ENCODE measurements around the gene PDK4.
"Not testable (repeated sequence)": the region's sequence is repeated elsewhere in the genome, so short reads cannot be mapped to it uniquely, and the experiment has no call there.

PDK4 gene

DNA sequence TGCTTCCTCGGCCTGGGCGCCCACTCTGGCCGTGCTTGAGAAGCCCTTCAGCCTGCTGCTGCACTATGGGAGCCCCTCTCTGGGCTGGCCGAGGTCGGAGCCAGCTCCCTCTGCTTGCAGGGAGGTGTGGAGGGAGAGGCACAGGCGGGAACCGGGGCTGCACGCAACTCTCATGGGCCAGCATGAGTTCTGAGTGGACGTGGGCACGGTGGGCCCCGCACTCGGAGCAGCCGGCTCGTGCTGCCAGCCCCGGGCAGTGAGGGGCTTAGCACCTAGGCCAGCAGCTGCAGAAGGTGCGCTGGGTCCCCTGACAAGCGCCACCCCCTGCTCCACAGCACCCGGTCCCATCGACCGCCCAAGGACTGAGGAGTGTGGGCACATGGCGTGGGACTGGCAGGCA is 9.0 kb upstream of the PDK4 start:
- in situ Hi-C loops (cut with MboI; ENCODE audit: low sequenced_read_pairs): no loop called here

DNA sequence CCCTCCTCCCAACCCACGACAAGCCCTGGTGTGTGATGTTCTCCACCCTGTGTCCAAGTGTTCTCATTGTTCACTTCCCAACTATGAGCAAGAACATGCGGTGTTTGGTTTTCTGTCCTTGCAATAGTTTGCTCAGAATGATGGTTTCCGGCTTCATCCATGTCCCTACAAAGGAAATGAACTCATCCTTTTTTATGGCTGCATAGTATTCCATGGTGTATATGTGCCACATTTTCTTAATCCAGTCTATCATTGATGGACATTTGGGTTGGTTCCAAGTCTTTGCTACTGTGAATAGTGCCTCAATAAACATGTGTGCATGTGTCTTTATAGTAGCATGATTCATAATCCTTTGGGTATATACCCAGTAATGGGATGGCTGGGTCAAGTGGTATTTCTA is 8.5 kb upstream of the PDK4 start:
- in situ Hi-C loops (cut with MboI; ENCODE audit: low sequenced_read_pairs): not testable (repeated sequence)

DNA sequence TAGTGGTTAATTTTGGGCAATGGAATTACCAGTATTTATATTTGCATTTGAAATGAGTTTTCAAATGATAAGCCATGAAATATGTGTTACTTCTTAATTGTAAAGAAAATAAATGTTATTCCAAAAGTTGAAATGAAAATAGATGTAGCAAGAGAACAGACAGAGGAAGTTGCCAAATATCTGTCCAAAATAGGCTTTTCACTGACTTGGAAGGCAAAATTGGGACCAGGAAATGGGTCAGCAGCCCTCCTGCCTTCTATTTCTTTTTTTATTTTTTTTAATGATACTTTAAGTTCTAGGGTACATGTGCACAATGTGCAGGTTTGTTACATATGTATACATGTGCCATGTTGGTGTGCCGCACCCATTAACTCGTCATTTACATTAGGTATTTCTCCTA is 8.1 kb upstream of the PDK4 start:
- in situ Hi-C loops (cut with MboI; ENCODE audit: low sequenced_read_pairs): not testable (repeated sequence)

DNA sequence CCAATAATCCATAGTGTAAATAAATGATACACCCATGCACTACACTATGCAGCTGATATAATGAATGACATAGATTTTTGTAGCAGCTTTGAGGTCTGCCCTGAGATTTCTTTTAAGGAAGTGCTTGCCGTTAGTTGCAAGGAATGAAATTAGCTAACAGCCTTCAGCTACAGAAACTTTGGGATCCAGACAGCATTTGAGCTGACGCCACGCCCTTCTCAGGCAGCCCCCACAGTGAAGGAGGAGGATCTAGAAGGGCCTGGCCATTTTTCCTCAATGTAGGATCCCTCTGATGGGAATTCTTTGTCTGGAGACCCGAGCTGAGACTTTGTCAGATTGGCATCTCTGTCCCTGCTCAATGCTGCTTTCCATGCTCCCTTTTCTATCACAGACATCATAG is 6.1 kb upstream of the PDK4 start:
- in situ Hi-C loops (cut with MboI; ENCODE audit: low sequenced_read_pairs): no loop called here

DNA sequence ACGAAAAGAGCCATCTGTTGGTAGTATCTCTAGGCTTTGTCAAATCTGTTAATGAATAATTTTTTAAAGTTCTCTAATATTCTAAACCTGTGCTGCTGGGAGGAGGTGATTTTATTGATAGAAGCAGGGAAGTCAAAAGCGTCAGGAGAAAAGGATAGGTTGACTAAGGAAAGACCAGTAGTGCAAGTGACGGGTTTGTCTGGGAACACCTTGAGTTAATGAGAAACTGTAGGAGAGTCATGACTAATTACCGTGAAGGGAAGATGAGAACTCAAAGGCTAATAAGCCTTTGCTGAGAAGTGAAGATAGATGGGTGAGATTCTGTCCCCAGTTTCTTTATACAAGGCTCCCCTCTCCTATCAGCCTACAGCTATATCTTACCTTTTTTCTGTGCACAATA is 5.0 kb upstream of the PDK4 start:
- in situ Hi-C loops (cut with MboI; ENCODE audit: low sequenced_read_pairs): no loop called here

DNA sequence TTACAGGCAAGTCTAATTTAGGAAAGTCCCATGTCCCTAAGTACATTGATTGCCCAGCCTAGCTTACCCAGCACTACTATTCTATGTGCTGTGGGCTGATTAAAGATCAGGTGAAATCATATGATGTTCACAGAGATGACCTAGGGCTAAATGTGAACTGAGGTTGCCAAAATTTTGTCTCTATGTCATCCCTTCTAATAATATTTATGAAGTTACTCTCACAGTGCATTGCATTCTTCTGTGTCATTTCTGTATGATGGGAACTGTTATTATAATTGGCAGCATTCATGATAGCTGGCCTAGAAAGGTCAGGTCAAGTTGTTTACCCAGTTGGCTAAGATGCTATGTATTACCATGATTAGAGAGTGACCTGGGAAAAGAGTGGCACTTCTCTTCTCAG is 2.8 kb upstream of the PDK4 start:
- in situ Hi-C loops (cut with MboI; ENCODE audit: low sequenced_read_pairs): no loop called here

DNA sequence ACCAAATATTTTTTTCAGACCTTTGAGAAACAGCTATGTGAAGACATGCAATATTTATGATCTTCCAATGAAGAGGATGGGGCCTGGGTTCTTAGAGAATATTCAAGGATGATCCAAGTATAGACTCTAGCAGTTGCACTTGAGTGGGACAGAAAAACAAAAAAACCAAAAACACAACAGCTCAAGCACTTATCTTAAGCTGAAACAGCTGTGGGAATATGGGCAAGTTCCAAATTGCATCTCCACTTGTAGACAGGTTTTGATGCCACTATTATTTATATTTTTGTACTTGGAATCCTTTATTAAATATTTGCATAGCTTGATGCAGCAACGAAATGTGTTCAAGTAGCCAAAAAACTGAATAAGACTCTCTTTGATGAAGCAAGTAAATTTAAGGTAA is 2.2 kb upstream of the PDK4 start:
- in situ Hi-C loops (cut with MboI; ENCODE audit: low sequenced_read_pairs): no loop called here

DNA sequence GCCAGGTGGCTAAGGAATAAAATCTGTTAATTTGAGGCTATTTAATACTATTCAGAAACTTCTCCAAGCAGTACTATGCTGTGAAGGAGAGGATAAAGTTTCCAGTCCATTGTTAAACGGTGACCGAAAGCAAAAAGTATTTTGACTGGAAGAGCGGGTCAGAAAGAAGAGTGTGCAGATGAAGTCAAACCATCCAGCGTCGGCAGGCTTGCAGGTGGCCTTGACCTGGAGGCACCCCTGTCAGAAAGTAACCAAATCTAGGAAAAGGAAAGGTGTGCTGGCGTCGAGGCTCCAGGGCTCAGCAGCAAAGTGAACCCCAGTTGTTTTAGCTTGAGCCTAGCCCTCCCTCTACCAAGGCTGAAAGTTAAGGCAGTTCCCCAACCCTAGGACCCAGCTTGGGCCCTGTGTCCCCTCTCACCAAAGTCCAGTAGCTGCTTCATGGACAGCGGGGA is 544 bp downstream of the PDK4 start:
- in situ Hi-C loops (cut with MboI; ENCODE audit: low sequenced_read_pairs): no loop called here

DNA sequence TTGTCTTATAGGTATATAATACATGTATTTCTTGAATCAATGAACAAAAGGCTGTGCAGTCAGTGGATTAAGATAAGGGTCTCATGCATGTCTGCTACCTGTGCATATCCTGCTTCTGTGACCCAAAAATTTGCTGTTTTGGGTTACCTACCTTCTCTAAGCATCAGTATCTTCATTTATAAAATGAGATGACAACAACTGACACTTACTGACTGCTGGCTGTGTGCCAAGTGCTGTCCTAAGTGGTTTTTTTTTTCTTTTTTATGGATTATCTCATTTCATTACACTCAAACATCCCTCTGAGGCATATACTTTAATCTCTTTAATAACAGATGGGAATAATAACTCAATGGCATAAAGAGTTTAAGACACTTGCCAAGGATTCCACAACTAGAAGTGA is 2.1 kb downstream of the PDK4 start:
- in situ Hi-C loops (cut with MboI; ENCODE audit: low sequenced_read_pairs): no loop called here

DNA sequence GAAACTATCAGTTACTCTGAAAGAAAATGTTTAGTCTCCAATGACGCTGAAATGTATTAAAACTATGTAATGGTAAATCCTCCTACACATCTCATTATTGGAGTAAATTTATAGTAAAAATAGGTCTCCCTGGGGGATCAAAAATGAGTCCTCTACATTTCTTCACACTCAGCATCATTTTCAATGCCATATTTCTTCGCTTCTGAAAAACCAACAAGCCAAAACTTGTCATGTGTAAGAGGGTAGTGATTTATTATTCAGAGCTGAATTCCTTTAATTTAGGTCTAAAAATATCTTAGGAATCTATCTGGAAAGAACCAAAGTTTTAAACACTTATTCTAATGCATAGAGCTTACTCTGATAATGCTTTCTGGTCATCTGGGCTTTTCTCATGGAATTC is 3.0 kb downstream of the PDK4 start:
- in situ Hi-C loops (cut with MboI; ENCODE audit: low sequenced_read_pairs): no loop called here

DNA sequence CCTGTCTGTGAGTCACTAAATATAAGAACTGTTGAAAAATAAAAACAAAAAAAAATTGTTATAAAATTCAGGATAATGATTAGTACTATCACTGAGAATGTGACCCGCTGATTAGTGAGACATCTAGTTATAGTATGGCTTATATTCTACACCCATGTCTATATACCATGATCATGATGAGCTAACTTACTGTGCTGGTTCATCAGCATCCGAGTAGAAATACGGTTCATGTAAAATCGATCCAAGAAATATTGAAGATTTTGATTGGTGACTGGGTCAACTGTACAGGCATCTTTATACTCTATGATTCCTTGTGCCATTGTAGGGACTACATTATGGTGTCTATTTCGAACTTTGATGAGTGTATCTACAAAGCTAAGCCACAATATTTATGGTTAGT is 3.7 kb downstream of the PDK4 start:
- in situ Hi-C loops (cut with MboI; ENCODE audit: low sequenced_read_pairs): no loop called here

DNA sequence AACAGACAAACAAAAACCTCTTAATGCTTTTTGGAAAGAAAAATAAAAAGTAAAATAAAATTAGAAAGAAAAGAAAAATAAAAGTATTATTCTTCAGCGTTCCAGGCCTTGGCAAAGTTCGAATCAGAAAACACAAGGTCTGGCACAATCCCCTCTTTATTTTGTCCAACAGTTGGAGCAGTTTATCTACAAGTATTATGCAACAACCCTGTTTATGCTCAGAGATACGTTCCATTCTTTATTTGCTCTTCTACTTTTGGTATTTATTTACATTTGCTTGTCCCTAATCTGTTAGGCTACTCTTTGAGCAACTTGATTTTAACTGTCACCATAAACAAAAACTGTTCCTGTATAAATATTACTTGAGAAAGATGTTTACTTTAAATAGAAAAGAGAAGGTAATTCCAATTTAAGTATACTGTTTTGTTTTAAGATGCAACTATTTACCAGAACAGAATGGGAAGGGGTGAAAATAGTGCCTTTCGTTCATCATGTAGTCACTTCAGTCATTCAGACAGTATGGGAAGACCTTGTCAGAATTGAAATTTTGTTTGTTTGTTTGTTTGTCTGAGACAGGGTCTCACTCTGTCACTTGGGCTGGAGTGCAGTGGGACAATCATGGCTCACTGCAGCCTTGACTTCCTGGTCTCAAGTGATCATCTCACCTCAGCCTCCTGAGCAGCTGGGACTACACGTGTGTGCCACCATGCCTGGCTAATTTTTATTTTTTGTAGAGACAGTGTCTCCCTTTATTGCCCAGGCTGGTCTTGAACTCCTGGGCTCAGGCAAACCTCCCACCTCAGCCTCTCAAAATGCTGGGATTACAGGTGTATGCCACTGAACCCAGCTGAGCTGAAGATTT is 5.7 kb downstream of the PDK4 start:
- in situ Hi-C loops (cut with MboI; ENCODE audit: low sequenced_read_pairs): no loop called here

DNA sequence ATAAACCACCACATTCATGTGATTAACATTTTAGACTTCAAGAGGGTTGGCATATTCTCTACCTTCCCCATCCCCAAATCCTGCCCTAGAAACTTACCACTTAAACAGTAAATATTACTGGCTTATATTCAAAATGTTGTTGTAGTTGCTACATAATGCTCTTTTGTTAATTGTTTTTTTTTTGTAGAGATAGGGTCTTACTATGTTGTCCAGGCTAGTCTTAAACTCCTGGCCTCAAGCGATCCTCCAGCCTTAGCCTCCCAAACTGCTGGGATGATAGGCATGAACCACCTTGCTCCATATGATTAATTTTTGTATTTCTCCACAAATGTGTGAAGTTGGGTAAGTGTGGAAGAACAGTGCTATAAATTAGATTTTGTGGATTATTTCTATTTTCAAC is 6.5 kb downstream of the PDK4 start:
- in situ Hi-C loops (cut with MboI; ENCODE audit: low sequenced_read_pairs): no loop called here

DNA sequence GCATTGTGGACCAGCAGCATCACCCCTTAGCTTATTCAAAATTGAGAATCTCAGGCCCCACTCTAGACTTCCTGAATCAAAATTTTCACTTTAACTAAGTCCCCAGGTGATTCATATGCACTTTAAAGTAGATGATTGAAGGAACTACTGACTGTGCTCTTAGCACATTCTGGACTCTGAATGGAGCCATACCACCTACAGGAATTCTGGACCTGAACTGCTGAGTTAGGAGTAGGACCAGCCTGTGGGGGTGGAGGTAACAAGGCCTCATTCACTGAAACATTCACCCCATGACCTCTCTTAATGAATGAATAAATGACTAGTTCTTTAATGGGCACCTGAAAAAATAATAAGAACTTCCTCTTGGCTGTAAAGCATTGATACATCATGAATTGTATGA is 7.3 kb downstream of the PDK4 start:
- in situ Hi-C loops (cut with MboI; ENCODE audit: low sequenced_read_pairs): no loop called here

DNA sequence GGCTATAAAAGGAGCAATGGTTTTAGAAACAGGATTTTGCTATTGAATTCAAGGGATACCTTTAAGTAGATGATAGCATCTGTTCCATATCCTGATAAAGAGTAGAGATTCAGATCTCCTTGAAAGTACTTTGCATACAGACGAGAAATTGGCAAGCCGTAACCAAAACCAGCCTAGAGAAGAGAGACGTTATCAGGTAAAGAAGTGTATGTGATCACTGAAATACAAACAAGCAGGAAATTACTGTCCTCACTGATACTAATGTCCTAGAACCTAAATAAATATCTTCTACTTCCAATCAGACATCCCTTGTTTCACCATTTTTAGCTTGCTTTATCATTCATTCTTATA is 9.4 kb downstream of the PDK4 start:
- in situ Hi-C loops (cut with MboI; ENCODE audit: low sequenced_read_pairs): no loop called here

DNA sequence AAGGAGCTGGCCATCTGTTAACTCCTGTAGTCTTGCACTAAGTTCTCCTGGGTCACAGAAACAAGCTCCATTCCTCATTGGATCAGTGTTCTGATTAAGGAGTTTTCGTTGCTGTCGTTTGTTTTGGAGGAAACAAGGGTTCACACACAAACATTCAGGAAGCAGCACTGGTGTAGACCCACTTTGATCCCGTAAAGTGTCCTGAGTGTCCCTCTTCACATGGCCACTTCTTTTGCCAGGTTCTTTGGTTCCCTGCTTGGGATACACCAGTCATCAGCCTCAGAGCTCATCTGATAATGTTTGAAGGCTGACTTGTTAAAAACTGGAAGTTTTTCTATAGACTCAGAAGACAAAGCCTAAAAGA is 10.9 kb downstream of the PDK4 start:
- in situ Hi-C loops (cut with MboI; ENCODE audit: low sequenced_read_pairs): no loop called here

DNA sequence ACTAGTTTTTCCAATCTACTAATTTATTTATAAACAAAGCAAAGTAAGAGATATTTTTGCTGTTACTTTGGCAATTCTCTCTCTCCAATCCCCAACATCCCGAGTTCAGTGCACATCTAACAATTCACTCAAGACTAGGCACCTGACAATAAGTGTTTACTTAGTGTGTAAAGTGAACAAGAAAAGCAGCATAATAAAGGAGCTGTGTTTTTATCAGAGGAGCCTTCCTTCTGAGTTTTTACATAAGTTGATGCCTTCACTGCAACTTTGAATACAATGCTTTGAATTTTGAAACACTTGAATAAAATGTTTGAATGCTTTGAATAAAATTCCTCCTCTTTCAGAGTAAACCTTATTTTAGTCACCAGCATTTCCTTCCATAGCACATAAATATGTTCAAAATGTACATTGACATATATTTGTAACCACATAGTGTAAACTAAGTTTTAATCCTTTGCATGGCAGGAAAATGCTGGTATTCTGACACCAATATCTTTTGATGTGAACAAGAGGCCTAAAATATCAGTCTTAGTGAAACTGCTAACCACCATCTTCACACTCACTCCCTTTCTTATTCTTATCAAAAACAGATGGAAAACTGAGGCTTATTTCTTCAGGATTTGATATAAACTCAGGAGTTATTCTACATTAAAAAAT is 11.4 kb downstream of the PDK4 start:
- in situ Hi-C loops (cut with MboI; ENCODE audit: low sequenced_read_pairs): no loop called here

DNA sequence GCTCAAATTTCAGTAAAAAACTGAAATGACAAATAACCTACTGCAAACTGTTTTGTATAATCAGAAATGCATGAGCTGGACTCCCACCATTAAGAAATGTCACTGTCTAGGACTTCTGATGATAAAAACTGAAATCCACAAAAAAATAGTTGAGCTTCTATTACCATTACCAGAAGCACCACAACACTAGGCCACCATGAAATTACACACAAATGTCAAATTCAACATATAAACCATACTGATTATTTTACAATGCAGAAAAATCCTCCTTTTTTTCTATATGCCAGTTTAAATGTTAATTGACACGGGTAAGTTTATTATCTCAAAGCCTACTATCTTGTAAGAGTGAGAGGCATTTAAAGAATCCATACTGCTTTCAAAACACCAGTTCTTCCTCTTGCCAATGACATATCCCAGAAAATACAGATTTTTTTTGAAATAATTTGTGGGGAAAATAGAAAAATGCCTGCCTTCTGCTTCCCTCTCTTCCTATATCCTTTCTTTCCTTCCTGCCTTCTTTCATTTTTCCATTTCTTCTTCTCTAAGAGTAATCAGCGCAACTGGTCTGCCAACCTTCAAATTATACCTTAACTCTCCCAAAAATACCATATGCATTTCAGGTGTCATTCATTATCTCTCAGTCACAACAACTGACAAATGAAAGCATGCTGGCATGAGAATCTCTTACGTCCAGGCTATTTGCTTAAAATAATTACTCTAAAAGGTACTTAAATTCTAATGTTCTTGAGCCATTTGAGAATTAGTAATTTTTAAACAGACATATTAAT is 12.3 kb downstream of the PDK4 start:
- in situ Hi-C loops (cut with MboI; ENCODE audit: low sequenced_read_pairs): no loop called here

DNA sequence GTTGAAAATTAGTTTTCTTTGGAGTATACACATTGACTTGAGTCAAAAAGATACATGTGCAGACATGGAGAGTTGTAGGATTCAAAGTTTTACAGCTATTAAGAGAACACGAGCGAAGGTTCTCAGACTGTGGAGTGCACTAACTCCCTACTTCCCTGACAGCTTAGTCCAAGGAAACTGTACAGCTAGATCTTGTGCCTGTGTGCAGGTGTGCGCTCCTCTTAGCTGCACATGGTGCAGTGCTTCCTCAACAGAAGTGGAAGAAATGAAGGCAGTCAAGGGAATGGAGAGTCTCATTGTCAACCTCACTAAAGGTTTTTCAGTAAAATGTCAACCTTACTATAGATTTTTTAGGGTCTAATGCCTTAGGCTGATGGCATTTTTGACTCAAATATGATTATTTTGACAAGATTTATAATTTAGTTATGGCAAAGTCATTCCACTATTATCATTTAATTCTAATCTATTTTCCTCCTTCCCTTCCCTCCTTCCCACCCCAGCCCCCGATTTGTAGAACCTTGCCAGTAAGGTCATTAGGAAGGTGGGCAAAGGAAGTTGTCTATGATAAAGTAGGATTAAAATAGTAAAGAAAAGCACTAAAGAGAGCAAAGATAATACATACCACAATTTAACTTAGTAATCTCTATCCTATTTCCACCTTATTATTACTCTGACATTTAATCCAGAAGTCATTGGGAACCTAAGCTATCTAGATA is 13.6 kb downstream of the PDK4 start:
- in situ Hi-C loops (cut with MboI; ENCODE audit: low sequenced_read_pairs): no loop called here

DNA sequence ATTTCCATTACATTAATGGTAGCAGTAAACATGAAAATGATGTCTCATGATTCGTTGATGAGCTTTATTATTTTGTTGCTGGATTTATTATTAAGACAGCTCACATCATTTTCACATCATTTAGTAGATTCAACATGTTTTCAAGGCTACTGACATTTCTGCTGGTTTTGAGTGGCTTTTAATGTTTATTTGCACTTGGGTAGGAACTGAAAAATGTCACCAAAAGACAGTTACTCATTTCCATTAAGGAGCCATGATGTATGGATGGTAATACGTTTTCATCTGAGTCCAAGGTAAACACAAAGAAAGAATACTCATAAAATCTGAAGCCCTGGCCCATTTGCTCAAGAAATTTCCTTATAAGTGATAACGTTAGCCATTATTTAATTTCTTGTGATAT is 14.8 kb downstream of the PDK4 start:
- in situ Hi-C loops (cut with MboI; ENCODE audit: low sequenced_read_pairs): no loop called here

DNA sequence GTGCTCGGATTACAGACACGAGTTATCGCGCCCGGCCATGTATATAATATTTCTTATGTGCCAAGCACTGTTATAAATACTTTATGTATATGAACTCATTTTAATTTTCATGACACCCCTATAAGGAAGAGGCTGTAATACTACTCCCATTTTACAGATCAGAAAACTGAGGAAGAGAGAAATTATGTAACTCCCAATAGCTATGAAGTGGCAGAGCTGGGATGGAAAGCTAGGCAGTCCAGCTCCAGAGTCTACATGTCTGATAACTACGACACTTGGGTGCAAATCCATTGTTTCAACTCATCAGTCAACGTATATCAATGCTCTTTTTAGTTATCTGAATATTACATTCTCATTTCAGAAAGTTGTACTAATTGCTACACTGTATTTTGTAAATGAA is 17.0 kb downstream of the PDK4 start:
- in situ Hi-C loops (cut with MboI; ENCODE audit: low sequenced_read_pairs): no loop called here
